ENCODE results near the gene CHID1. TPM values are rescaled to one million over a fixed set of nuclear protein-coding genes. Genes with fewer than 3 reads are reported as not detected.

The CHID1 gene
- total and polyA plus RNA-seq, 2 of the 8 experiments (the other 6 are each of a cell fraction or from before 2014, with no cell fraction given): 81.2 to 88.5 TPM

- TF ChIP-seq POLR2A (IDR thresholded peaks at IDR 0.05; ENCODE audit: control extremely low read depth in 1 of 2, low read depth in 2 of 2, low read length in 2 of 2) (peak in 1 of 2 experiments; percentile 75; a peak in 2 of 3 replicates), USF2 (IDR thresholded peaks at IDR 0.05; ENCODE audit: low read length) (no peak), RFX5 (IDR thresholded peaks at IDR 0.05; ENCODE audit: borderline replicate concordance, low read depth, low read length) (no peak), JUND (IDR thresholded peaks at IDR 0.05; ENCODE audit: low read length) (0 out of 2 replicates have a peak, but pooled peaks have one; percentile 55), GTF2F1 (IDR thresholded peaks at IDR 0.05; ENCODE audit: borderline replicate concordance, low read depth, low read length) (no peak), RAD21 (IDR thresholded peaks at IDR 0.05 in 1 of 2, conservative IDR thresholded peaks at IDR 0.05 in 1 of 2; ENCODE audit: low read depth in 2 of 2, low read length in 2 of 2) (no peak), SIRT6 (IDR thresholded peaks at IDR 0.05; ENCODE audit: low read length) (no peak), PHF8 (conservative IDR thresholded peaks at IDR 0.05; ENCODE audit: low read depth, low read length) (no peak; the same call in none of the 2 replicates)
These were observed 650 bp upstream of the CHID1 start (continued) for GRCh38 chr11:911031-911889.
